ENCODE results near the gene CNTROB.

- TF ChIP-seq GATA2 (IDR thresholded peaks at IDR 0.05; ENCODE audit: low read depth, low read length) (no peak), GATA3 (IDR thresholded peaks at IDR 0.05; ENCODE audit: low read depth, low read length) (no peak)
Observed at GRCh38 chr17:7982666-7983065, 50.7 kb downstream of the CNTROB start.

All from SH-SY5Y (cell line).